CD4-positive, alpha-beta T cell treated with Interleukin-15 for 4 hours (primary cell): ENCODE data around the gene SGPL1.
A peak's percentile ranks its signal among the peaks of the same experiment; 100 is the strongest.

ENCODE experiments used
- DNase-seq: peaks from one replicate; pipeline ENCODE4 v3.0.0-alpha.2; 2020; ENCODE audit warnings: low spot score

The SGPL1 gene

DNA sequence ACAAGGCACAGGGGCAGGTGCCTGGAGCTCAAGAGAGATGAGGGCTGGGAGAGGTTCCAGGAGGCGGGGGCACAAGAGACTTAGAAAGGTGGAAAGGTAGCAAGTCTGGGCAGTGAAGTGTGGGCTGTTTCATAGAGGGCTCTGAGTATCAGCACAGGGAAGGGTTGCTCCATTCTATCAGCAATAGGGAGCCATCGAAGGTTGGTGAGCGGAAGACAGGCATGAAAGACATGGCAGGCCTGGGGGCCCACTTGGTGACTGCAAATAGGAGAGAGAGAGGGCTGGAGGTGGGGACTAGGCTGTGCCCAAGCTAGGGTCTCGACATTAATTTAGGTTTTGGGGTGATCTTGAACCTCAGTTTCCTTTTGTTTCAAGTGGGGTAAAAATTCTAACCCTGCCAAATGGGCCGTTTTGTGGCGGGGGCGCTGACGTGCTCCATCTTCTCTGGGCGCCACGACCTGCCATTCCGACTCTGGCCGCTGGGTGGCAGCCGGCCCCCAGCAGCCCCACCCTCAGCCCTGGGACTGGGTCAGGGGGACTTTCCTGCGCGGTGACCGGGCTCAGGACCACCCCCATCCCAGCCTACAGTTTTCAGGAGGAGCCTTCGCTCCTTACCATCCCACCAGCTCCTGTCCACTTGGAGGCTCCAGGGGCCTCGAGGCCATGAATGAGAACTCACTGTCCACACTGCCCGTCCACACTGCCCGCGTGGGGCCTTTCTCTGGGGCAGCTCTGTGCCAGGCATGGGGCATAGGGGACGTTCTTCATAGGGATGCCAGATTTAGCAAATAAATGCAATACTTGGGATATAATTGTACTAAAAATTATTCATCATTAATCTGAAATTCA lies 109.9 kb downstream of the SGPL1 start:
- peak; percentile 33 for DNase-seq

DNA sequence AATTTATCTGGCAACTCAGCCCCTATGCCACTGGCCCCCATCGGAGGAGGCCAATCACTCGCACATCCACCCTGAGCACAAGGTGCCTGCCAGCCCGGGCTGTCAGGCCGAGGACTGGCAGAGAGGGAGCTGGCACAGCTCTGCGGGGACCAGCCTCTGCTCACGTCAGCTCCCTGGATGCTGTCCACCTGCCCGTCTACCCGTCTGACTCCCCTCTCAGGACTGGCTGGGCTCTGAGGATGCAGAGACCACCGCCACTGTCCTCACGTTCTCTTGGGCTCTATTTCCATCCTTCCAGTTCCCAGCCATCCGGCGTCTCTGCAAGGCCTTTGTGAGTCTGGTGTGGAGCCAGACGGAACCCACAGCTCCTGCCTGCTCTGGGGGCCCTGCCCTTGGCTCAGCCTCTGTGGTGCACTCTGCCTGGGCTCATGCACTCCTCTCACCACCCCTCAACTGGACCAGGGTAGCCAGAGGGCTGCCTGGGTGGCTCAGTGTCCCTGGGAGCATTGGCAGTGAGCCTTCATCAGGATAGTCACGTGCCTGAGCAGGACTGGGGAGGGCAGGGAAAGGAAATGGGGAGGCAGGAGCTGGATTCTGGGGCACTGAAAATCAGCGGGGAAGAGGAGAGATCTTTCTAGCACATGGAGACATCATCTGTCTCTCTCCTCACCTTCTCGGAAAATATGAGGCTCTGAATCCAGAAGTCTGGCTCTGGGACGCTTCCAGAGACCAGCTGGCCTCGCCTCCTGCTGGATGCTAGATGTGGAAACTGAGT lies 110.7 kb downstream of the SGPL1 start:
- no peak for DNase-seq

DNA sequence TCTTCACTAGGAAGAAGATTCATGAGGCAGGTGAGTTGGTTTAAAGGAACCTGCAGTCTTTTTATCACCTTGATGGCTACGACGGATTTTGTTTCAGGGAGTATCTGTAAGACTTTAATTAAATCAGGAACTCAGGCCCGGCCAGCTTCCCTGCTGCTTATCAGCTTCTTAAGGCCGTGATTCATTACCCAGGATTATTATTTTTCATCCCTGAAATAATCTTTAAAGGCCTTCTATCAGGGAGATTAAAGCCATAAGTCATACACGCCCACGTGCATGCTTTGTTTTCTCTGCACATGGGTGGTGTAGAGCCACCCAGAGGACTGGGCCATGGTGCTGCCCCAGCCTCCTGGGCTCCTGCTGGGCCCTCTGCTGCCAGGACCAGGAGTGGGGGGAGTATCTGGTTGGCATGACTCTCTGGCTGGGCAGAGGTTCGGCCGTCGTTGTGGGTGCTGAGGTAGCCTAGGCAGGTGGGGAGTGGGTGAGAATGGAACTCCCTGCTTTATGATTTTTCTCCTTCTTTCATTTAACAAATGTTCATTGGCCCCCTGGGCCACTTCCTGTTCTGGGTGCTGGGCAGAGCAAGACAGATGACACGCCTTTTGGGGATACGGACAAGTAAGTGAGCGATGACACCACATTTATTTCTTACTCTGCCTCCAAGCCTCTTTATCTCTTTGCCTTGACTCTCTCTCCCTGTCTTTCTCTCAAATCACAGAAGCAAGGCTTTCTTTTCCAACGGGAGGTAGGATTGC lies 111.6 kb downstream of the SGPL1 start:
- DNase-seq = no peak

DNA sequence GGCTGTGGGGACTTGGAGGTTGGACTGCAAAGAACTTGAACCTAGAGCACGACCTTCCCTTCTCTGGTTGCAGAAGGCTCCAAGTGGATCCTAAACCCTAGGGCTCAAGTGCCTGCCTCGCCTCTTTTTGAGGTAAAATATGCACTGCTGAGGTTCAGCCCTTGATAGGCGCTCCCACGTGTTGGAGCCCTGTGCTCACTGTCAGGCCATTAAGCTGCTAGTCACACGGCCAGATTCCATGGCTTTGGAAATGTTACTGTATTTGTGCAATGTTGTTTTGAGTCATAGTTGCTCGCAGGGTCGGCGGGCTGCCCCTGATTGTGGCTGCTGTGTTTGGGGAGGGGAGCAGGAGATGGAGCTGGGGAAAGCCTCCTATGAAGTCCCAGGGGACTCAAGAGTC lies 112.4 kb downstream of the SGPL1 start:
- no peak for DNase-seq

DNA sequence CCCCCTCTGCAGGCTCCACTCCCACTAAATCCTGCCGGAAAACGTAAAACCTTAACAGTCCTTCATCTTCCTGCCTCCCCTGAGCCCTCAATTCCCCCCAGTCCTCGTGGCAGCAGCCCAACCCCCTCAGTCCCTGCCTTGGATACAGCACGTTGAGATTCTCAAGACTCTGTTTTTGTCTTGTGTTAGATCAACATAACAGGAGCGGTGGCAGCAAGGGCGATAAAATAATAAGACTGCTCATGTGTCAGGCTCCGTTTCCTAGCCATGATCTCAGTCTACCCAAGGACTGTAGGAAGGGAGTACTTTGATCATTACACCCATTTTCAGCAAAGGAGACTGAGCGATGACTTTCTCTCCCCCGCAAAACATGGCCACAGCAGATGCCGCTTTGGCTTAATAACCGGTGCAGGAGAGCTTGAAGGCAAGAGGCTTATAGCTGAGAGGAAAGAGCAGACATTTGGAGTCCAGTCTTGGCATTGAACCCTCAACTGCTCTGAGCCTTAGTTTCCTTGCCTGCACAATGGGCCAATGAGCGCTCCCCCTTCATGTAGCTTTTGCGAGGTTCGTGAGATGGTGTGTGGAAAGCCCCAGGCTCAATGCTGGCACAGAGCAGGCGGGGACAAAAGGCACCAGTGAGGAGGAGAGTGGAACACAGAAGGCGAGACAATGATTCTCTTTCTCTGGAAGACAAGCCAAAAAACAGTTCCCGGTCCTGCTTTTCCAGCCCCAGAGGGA lies 114.7 kb downstream of the SGPL1 start:
- DNase-seq = no peak
